HepG2 (cell line): ENCODE measurements around the gene GGACT. TPM values are rescaled to one million over a fixed set of nuclear protein-coding genes. Genes with fewer than 3 reads are reported as not detected.

Experiments used
- ARID2 ChIP-seq: sonication (generic); formaldehyde crosslinking; IDR thresholded peaks from 2 replicates; pipeline ENCODE4 v1.8.1; 2022; ENCODE audit warnings: mild to moderate bottlenecking, missing genetic modification reagents, borderline replicate concordance
- BATF2 ChIP-seq: sonication (generic); formaldehyde crosslinking; IDR thresholded peaks from 2 replicates; pipeline ENCODE4 v1.8.0; 2022; ENCODE audit warnings: mild to moderate bottlenecking, missing genetic modification reagents, moderate library complexity
- BRF2 ChIP-seq: sonication (generic); formaldehyde crosslinking; IDR thresholded peaks from 2 replicates; pipeline ENCODE4 v1.8.1; 2022; ENCODE audit warnings: mild to moderate bottlenecking, missing genetic modification reagents
- FOSL2 ChIP-seq: sonication (generic); formaldehyde crosslinking; IDR thresholded peaks from 2 replicates; pipeline ENCODE4 v1.4.0; 2020; ENCODE audit warnings: missing genetic modification reagents
- GABPB1 ChIP-seq: IDR thresholded peaks from 2 replicates; pipeline ENCODE4 v1.6.1; 2016; ENCODE audit warnings: mild to moderate bottlenecking, missing genetic modification reagents, moderate library complexity, missing compliant biosample characterization
- GLMP ChIP-seq: sonication (generic); formaldehyde crosslinking; IDR thresholded peaks from 2 replicates; pipeline ENCODE4 v1.9.0; 2021; ENCODE audit warnings: missing genetic modification reagents, mild to moderate bottlenecking, borderline replicate concordance
- HDAC1 ChIP-seq: sonication (generic); formaldehyde crosslinking; IDR thresholded peaks from 2 replicates; pipeline ENCODE4 v1.5.1; 2020; ENCODE audit warnings: mild to moderate bottlenecking, missing genetic modification reagents
- JDP2 ChIP-seq: sonication (generic); formaldehyde crosslinking; IDR thresholded peaks from 2 replicates; pipeline ENCODE4 v1.8.1; 2022; ENCODE audit warnings: missing genetic modification reagents, borderline replicate concordance
- JUN ChIP-seq: sonication (generic); formaldehyde crosslinking; IDR thresholded peaks from 2 replicates; pipeline ENCODE4 v1.4.0; 2020; ENCODE audit warnings: mild to moderate bottlenecking, missing genetic modification reagents
- MTERF4 ChIP-seq: sonication (generic); formaldehyde crosslinking; IDR thresholded peaks from 2 replicates; pipeline ENCODE4 v1.8.0; 2023; ENCODE audit warnings: mild to moderate bottlenecking, missing genetic modification reagents
- MYC ChIP-seq: sonication (generic); formaldehyde crosslinking; IDR thresholded peaks from 2 replicates; pipeline ENCODE4 v1.9.0; 2021; ENCODE audit warnings: missing genetic modification reagents, borderline replicate concordance
- POLR2A ChIP-seq, 2 experiments: IDR thresholded peaks; 2 replicates each; pipeline ENCODE4 v1.6.1; 2011; ENCODE audit warnings: low read depth in 2 of 2, low read length in 2 of 2, mild to moderate bottlenecking in 1 of 2, moderate library complexity in 1 of 2; ENCODE audit not compliant: insufficient read depth in 1 of 2
- POLR2AphosphoS2 ChIP-seq: IDR thresholded peaks from 2 replicates; pipeline ENCODE4 v1.6.1; 2011; ENCODE audit warnings: low read depth, low read length, improper control_type of control experiment
- PPARG ChIP-seq: conservative IDR thresholded peaks from 2 replicates; pipeline ENCODE4 v1.6.1; 2016; ENCODE audit warnings: missing biosample characterization, missing genetic modification reagents
- RFX3 ChIP-seq: IDR thresholded peaks from 2 replicates; pipeline ENCODE4 v1.6.1; 2016; ENCODE audit warnings: missing biosample characterization, missing genetic modification reagents
- SETDB1 ChIP-seq: sonication (generic); formaldehyde crosslinking; IDR thresholded peaks from 2 replicates; pipeline ENCODE4 v1.5.1; 2020; ENCODE audit warnings: missing genetic modification reagents, mild to moderate bottlenecking, borderline replicate concordance
- ZFY ChIP-seq: sonication (generic); formaldehyde crosslinking; IDR thresholded peaks from 2 replicates; pipeline ENCODE4 v1.4.0; 2020; ENCODE audit warnings: missing genetic modification reagents
- ZMYM3 ChIP-seq: sonication (generic); formaldehyde crosslinking; IDR thresholded peaks from 2 replicates; pipeline ENCODE4 v1.5.1; 2020; ENCODE audit warnings: mild to moderate bottlenecking, missing genetic modification reagents
- ZNF550 ChIP-seq: sonication (generic); formaldehyde crosslinking; IDR thresholded peaks from 2 replicates; pipeline ENCODE4 v1.4.0; 2020; ENCODE audit warnings: mild to moderate bottlenecking, missing genetic modification reagents, borderline replicate concordance
- ZNF674 ChIP-seq: sonication (generic); formaldehyde crosslinking; IDR thresholded peaks from 2 replicates; pipeline ENCODE4 v1.5.0; 2020; ENCODE audit warnings: low read depth, mild to moderate bottlenecking, missing genetic modification reagents
- ZNF704 ChIP-seq: sonication (generic); formaldehyde crosslinking; IDR thresholded peaks from 2 replicates; pipeline ENCODE4 v1.8.1; 2023; ENCODE audit warnings: mild to moderate bottlenecking, inconsistent platforms, moderate library complexity, missing genetic modification reagents, borderline replicate concordance
- ZNF782 ChIP-seq: sonication (generic); formaldehyde crosslinking; IDR thresholded peaks from 2 replicates; pipeline ENCODE4 v1.4.0; 2020; ENCODE audit warnings: missing genetic modification reagents, mild to moderate bottlenecking, borderline replicate concordance
- polyA plus RNA-seq, 8 experiments: library from polyadenylated mRNA; depleted of rRNA in 3 of 8; stranded (reverse) in 7 of 8; unstranded in 1 of 8; fragments of >200 nt; fragmentation: Illumina TruSeq in 4 of 8; extraction: Trizol in 4 of 8; gene quantifications; 2 replicates each; pipeline versions ENCODE4 v1.2.1 to v1.2.3, GENCODE V29; 2011 to 2016; ENCODE audit warnings: low read depth in 4 of 8, missing spikeins in 1 of 8, mixed read lengths in 1 of 8; ENCODE audit not compliant: insufficient read depth in 1 of 8
- total RNA-seq, 5 experiments: library from RNA; depleted of rRNA; stranded (reverse); fragments of >200 nt; fragmentation: Illumina TruSeq; extraction: Trizol; gene quantifications; 2 replicates each; pipeline ENCODE4 v1.2.3, GENCODE V29; 2016; ENCODE audit warnings: low read depth in 1 of 5

The GGACT gene
- total and polyA plus RNA-seq, 2 of the 13 experiments (the other 11 are each of a cell fraction or from before 2014, with no cell fraction given): 1.7 to 1.9 TPM

GRCh38 chr13:100564444-100565223, 24.0 kb downstream of the GGACT start (continued):
- no peak for TF ChIP-seq MTERF4 (CRISPR knock-in tag)
- no peak for TF ChIP-seq JDP2 (CRISPR knock-in tag)
- TF ChIP-seq ZFY: no peak
- TF ChIP-seq GLMP (CRISPR knock-in tag): no peak
- no peak for TF ChIP-seq POLR2A (IDR thresholded peaks at IDR 0.05; ENCODE audit: insufficient read depth in 1 of 2, low read depth in 2 of 2, low read length in 2 of 2)
- TF ChIP-seq ZNF704 (CRISPR knock-in tag): no peak
- no peak for TF ChIP-seq ZNF550 (CRISPR knock-in tag)
- TF ChIP-seq MYC: no peak
- 0 out of 2 replicates have a peak, but pooled peaks have one; percentile 26 for TF ChIP-seq GABPB1 (CRISPR knock-in tag)
- no peak for TF ChIP-seq ZNF782 (CRISPR knock-in tag)
- no peak for TF ChIP-seq ARID2 (CRISPR knock-in tag)
- TF ChIP-seq FOSL2: 0 out of 2 replicates have a peak, but pooled peaks have one; percentile 6
- TF ChIP-seq HDAC1 (CRISPR knock-in tag): peak; percentile 27; the same call in 1 of the 2 replicates
- TF ChIP-seq ZMYM3: no peak
- no peak for TF ChIP-seq BATF2
- no peak for TF ChIP-seq BRF2 (CRISPR knock-in tag)
- no peak for TF ChIP-seq PPARG (CRISPR knock-in tag)
- no peak for TF ChIP-seq RFX3 (CRISPR knock-in tag)
- no peak for TF ChIP-seq JUN (CRISPR knock-in tag)
- no peak for TF ChIP-seq POLR2AphosphoS2
- no peak for TF ChIP-seq ZNF674 (CRISPR knock-in tag)
- TF ChIP-seq SETDB1 (CRISPR knock-in tag): no peak
